Measurements from ENCODE around the gene PAQR8. TPM values are rescaled to one million over a fixed set of nuclear protein-coding genes. Genes with fewer than 3 reads are reported as not detected.

The PAQR8 gene
- total and polyA plus RNA-seq, 2 donors (not counting 1 experiment from before 2014, with no cell fraction given) = 2.6 to 6.1 TPM

- TF ChIP-seq EZH2 (IDR thresholded peaks at IDR 0.05; ENCODE audit: low read length, missing control alignments) (no peak), CTCF (conservative IDR thresholded peaks at IDR 0.05 in 1 of 2, IDR thresholded peaks at IDR 0.05 in 1 of 2; ENCODE audit: low read depth in 1 of 2, low read length in 2 of 2) (no peak)
- H3K9ac ChIP-seq (ENCODE audit: insufficient read depth, low read length) = no peak overlapping the region
These were observed 28.1 kb upstream of the PAQR8 start for GRCh38 chr6:52333840-52334200.

GRCh38 chr6:52335576-52335975 is 26.4 kb upstream of the PAQR8 start:
- DNase-seq (ENCODE audit: low read depth in 2 of 2) = no peak
- H3K79me2 ChIP-seq (ENCODE audit: control insufficient read depth, insufficient read depth, low read length) = no peaks in the 10 kb centered on the region

More at GRCh38 chr6:52333840-52334200, 28.1 kb upstream of the PAQR8 start:
- Histone ChIP-seq H3K27me3 (ENCODE audit: control insufficient read depth, insufficient read depth, low read length) (peaks cover 4% of the 10 kb centered on the region), H3K4me2 (ENCODE audit: extremely low read depth, insufficient read depth, low read length) (no peak overlapping the region), H3K4me3 (replicated peaks in 1 of 4; ENCODE audit: control extremely low read depth in 1 of 4, insufficient read depth in 1 of 4, low read depth in 3 of 4, low read length in 4 of 4) (no peak overlapping the region), H4K20me1 (ENCODE audit: control insufficient read depth, extremely low read depth, insufficient read depth, low read length) (no peaks in the 10 kb centered on the region), H3K36me3 (ENCODE audit: control insufficient read depth, insufficient read depth, low read length) (no peaks in the 10 kb centered on the region), H3K9me3 (ENCODE audit: control insufficient read depth, insufficient read depth, low read depth, low read length) (no peaks in the 10 kb centered on the region), H3K27ac (ENCODE audit: insufficient read depth, low read length) (no peak overlapping the region), H3K4me1 (ENCODE audit: control insufficient read depth, extremely low read depth, insufficient read depth, low read length) (no peaks in the 10 kb centered on the region), H3K79me2 (ENCODE audit: control insufficient read depth, insufficient read depth, low read length) (no peaks in the 10 kb centered on the region), H2AFZ (ENCODE audit: low read length) (no peak overlapping the region)
- DNase-seq (ENCODE audit: low read depth in 2 of 2) = no peak

DNA sequence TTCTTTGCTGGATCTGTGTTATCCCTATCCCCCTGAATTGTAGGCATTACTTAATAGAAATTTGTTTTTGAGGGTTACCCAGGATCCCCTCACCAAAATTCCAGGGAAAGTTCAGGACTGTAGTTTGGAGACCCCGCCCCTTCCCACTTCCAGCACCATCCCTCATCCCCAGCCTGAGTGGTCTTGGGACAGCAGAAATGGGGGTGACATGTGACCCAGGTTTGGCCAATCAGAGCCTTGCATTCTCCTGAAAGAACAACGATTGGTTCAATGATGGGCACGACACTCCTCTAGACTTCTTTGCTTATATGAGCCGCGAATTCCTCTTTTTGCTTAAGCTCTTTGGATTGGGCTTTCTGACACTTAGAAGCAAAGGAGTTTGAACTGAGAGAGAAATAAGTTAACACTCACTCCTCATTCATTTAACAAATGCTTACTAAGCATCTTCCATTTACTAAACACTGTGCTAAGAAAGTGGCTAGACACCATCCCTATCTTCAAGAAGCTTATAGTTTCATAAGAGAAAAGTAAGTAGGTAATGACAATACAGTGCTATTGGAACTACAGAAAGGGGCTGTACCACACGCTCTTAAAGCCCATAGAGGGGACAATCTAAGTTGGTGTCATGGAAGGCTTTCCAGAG is 24.9 kb upstream of the PAQR8 start:
- TF ChIP-seq CTCF (conservative IDR thresholded peaks at IDR 0.05 in 1 of 2, IDR thresholded peaks at IDR 0.05 in 1 of 2; ENCODE audit: low read depth in 1 of 2, low read length in 2 of 2) = no peak
- no peak for TF ChIP-seq EZH2 (IDR thresholded peaks at IDR 0.05; ENCODE audit: low read length, missing control alignments)
- Histone ChIP-seq H3K9ac (ENCODE audit: insufficient read depth, low read length) (no peak overlapping the region), H3K4me3 (replicated peaks in 1 of 4; ENCODE audit: control extremely low read depth in 1 of 4, insufficient read depth in 1 of 4, low read depth in 3 of 4, low read length in 4 of 4) (no peak overlapping the region), H3K9me3 (ENCODE audit: control insufficient read depth, insufficient read depth, low read depth, low read length) (no peaks in the 10 kb centered on the region), H3K36me3 (ENCODE audit: control insufficient read depth, insufficient read depth, low read length) (no peaks in the 10 kb centered on the region), H3K27ac (ENCODE audit: insufficient read depth, low read length) (no peak overlapping the region), H2AFZ (ENCODE audit: low read length) (no peak overlapping the region), H3K79me2 (ENCODE audit: control insufficient read depth, insufficient read depth, low read length) (no peaks in the 10 kb centered on the region), H3K27me3 (ENCODE audit: control insufficient read depth, insufficient read depth, low read length) (peaks cover 2% of the 10 kb centered on the region), H4K20me1 (ENCODE audit: control insufficient read depth, extremely low read depth, insufficient read depth, low read length) (no peaks in the 10 kb centered on the region), H3K4me1 (ENCODE audit: control insufficient read depth, extremely low read depth, insufficient read depth, low read length) (no peaks in the 10 kb centered on the region), H3K4me2 (ENCODE audit: extremely low read depth, insufficient read depth, low read length) (no peak overlapping the region)
- no peak for DNase-seq (ENCODE audit: low read depth in 2 of 2)

More at GRCh38 chr6:52335576-52335975, 26.4 kb upstream of the PAQR8 start:
- Histone ChIP-seq H3K9ac (ENCODE audit: insufficient read depth, low read length) (no peak overlapping the region), H3K4me2 (ENCODE audit: extremely low read depth, insufficient read depth, low read length) (no peak overlapping the region), H3K27me3 (ENCODE audit: control insufficient read depth, insufficient read depth, low read length) (peaks cover 4% of the 10 kb centered on the region), H3K9me3 (ENCODE audit: control insufficient read depth, insufficient read depth, low read depth, low read length) (no peaks in the 10 kb centered on the region), H3K36me3 (ENCODE audit: control insufficient read depth, insufficient read depth, low read length) (no peaks in the 10 kb centered on the region), H3K4me3 (replicated peaks in 1 of 4; ENCODE audit: control extremely low read depth in 1 of 4, insufficient read depth in 1 of 4, low read depth in 3 of 4, low read length in 4 of 4) (no peak overlapping the region), H2AFZ (ENCODE audit: low read length) (no peak overlapping the region), H3K27ac (ENCODE audit: insufficient read depth, low read length) (no peak overlapping the region), H4K20me1 (ENCODE audit: control insufficient read depth, extremely low read depth, insufficient read depth, low read length) (no peaks in the 10 kb centered on the region), H3K4me1 (ENCODE audit: control insufficient read depth, extremely low read depth, insufficient read depth, low read length) (no peaks in the 10 kb centered on the region)
- no peak for TF ChIP-seq CTCF (conservative IDR thresholded peaks at IDR 0.05 in 1 of 2, IDR thresholded peaks at IDR 0.05 in 1 of 2; ENCODE audit: low read depth in 1 of 2, low read length in 2 of 2)
- TF ChIP-seq EZH2 (IDR thresholded peaks at IDR 0.05; ENCODE audit: low read length, missing control alignments) = no peak
